BE2C (cell line): ENCODE data around the gene NEUROG1.

Experiments used
- DNase-seq: peaks from one replicate; pipeline ENCODE4 v3.0.0-alpha.2; 2020
- H3K27me3 ChIP-seq: fragments of 250-450 bp; sonication (Bioruptor Pico); 2 replicates; pipeline ENCODE4 v1.5.1; 2020; ENCODE audit warnings: mild to moderate bottlenecking
- H3K36me3 ChIP-seq: fragments of 250-450 bp; sonication (Bioruptor Pico); 2 replicates; pipeline ENCODE4 v1.5.1; 2020; ENCODE audit warnings: mild to moderate bottlenecking
- H3K4me1 ChIP-seq: fragments of 250-450 bp; sonication (Bioruptor Pico); 2 replicates; pipeline ENCODE4 v1.5.1; 2020
- H3K4me3 ChIP-seq: 2 replicates; pipeline ENCODE4 v1.5.1; 2011; ENCODE audit warnings: low read depth, low read length
- H3K9me3 ChIP-seq: fragments of 250-450 bp; sonication (Bioruptor Pico); 2 replicates; pipeline ENCODE4 v1.5.1; 2020
- CTCF ChIP-seq: IDR thresholded peaks from 2 replicates; pipeline ENCODE4 v1.5.1; 2012; ENCODE audit warnings: mild to moderate bottlenecking, low read depth, low read length

Gene NEUROG1

GRCh38 chr5:135489466-135490244 is 46.1 kb downstream of the NEUROG1 start:
- H3K4me1 ChIP-seq, result peaks cover 4% of the 10 kb centered on the region
- TF ChIP-seq CTCF, result no peak
- H3K36me3 ChIP-seq, result no peaks in the 10 kb centered on the region
- no peak for DNase-seq
- H3K27me3 ChIP-seq, result no peaks in the 10 kb centered on the region; the same call in 1 of the 2 replicates
- no peaks in the 10 kb centered on the region for H3K9me3 ChIP-seq
- no peak overlapping the region for H3K4me3 ChIP-seq

- H3K4me1 ChIP-seq, result peaks cover 4% of the 10 kb centered on the region
- TF ChIP-seq CTCF, result no peak
- H3K36me3 ChIP-seq, result no peaks in the 10 kb centered on the region
- peak; percentile 77 for DNase-seq
- H3K9me3 ChIP-seq, result no peaks in the 10 kb centered on the region
- no peaks in the 10 kb centered on the region; the same call in 1 of the 2 replicates for H3K27me3 ChIP-seq
- H3K4me3 ChIP-seq, result peak overlapping the region; percentile 53
Observed at GRCh38 chr5:135488727-135489465, 46.9 kb downstream of the NEUROG1 start.

GRCh38 chr5:135487839-135488514 is 47.8 kb downstream of the NEUROG1 start:
- Histone ChIP-seq H3K4me3 (no peak overlapping the region), H3K36me3 (no peaks in the 10 kb centered on the region), H3K9me3 (no peaks in the 10 kb centered on the region), H3K27me3 (no peaks in the 10 kb centered on the region; the same call in 1 of the 2 replicates), H3K4me1 (peaks cover 4% of the 10 kb centered on the region)
- DNase-seq, result no peak
- no peak for TF ChIP-seq CTCF

- TF ChIP-seq CTCF, result no peak
- Histone ChIP-seq H3K27me3 (no peaks in the 10 kb centered on the region; the same call in 1 of the 2 replicates), H3K4me3 (no peak overlapping the region), H3K4me1 (peaks cover 4% of the 10 kb centered on the region), H3K9me3 (no peaks in the 10 kb centered on the region), H3K36me3 (no peaks in the 10 kb centered on the region)
- DNase-seq, result no peak
Observed at GRCh38 chr5:135487037-135487395, 48.7 kb downstream of the NEUROG1 start.

GRCh38 chr5:135486131-135487036 is 49.4 kb downstream of the NEUROG1 start:
- H3K27me3 ChIP-seq, result no peaks in the 10 kb centered on the region; the same call in 1 of the 2 replicates
- DNase-seq, result no peak

More at GRCh38 chr5:135486131-135487036, 49.4 kb downstream of the NEUROG1 start:
- no peak for TF ChIP-seq CTCF
- H3K4me1 ChIP-seq, result peaks cover 4% of the 10 kb centered on the region
- H3K4me3 ChIP-seq, result no peak overlapping the region
- H3K36me3 ChIP-seq, result no peaks in the 10 kb centered on the region
- H3K9me3 ChIP-seq, result no peaks in the 10 kb centered on the region
